ENCODE data around the gene RANBP1. TPM values are rescaled to one million over a fixed set of nuclear protein-coding genes. Genes with fewer than 3 reads are reported as not detected.

Gene RANBP1
- total and polyA plus RNA-seq, 2 donors (not counting 1 experiment from before 2014, with no cell fraction given), result 67.0 to 77.6 TPM

GRCh38 chr22:20099099-20099711, 16.7 kb upstream of the RANBP1 start:
- no peaks in the 10 kb centered on the region for H3K27me3 Mint-ChIP-seq
- Histone ChIP-seq H3K9me3 (ENCODE audit: control extremely low read depth in 1 of 3, control insufficient read depth in 2 of 3, insufficient read depth in 1 of 3, low read length in 2 of 3) (no peaks in the 10 kb centered on the region), H3K27ac (ENCODE audit: low read length in 2 of 2) (no peak overlapping the region), H3K79me2 (ENCODE audit: control insufficient read depth, insufficient read depth, low read length) (no peaks in the 10 kb centered on the region), H3K4me3 (ENCODE audit: control extremely low read depth in 1 of 5, extremely low read depth in 1 of 5, insufficient read depth in 1 of 5, low read depth in 2 of 5, low read length in 4 of 5) (no peak overlapping the region), H3K27me3 (replicated peaks in 1 of 4; ENCODE audit: control extremely low read depth in 1 of 4, control insufficient read depth in 3 of 4, insufficient read depth in 4 of 4, low read length in 3 of 4) (no peaks in the 10 kb centered on the region), H3K4me1 (ENCODE audit: control insufficient read depth in 2 of 2, insufficient read depth in 2 of 2, low read length in 2 of 2) (no peaks in the 10 kb centered on the region), H3K36me3 (replicated peaks in 1 of 2; ENCODE audit: control extremely low read depth in 1 of 2, control insufficient read depth in 1 of 2, extremely low read depth in 1 of 2, insufficient read depth in 2 of 2, low read length in 1 of 2) (peaks cover 2 to 27% of the 10 kb centered on the region in 2 experiments), H2AFZ (ENCODE audit: insufficient read depth, low read depth, low read length, poor library complexity, severe bottlenecking) (no peak overlapping the region), H3K9ac (ENCODE audit: low read length) (no peak overlapping the region), H3K4me2 (replicated peaks; ENCODE audit: low read depth, low read length, poor library complexity, severe bottlenecking) (no peak overlapping the region), H4K20me1 (ENCODE audit: control insufficient read depth, insufficient read depth, low read length, poor library complexity, severe bottlenecking) (no peaks in the 10 kb centered on the region)
- WGBS (ENCODE audit: insufficient coverage), result 97% methylated on average over 6 of the region's 6 CpGs
- H3K4me1 Mint-ChIP-seq, result peaks cover 5% of the 10 kb centered on the region
- H3K27ac Mint-ChIP-seq, result no peak overlapping the region
- CTCF ChIA-PET, result no interaction called here
- POLR2A ChIA-PET, result no interaction called here
- TF ChIP-seq CTCF (IDR thresholded peaks at IDR 0.05), result no peak
- TF ChIP-seq EZH2 (IDR thresholded peaks at IDR 0.05; ENCODE audit: borderline replicate concordance, insufficient read depth, low read depth, low read length, poor library complexity, severe bottlenecking), result no peak
- no peaks in the 10 kb centered on the region for H3K9me3 Mint-ChIP-seq (ENCODE audit: insufficient read depth)
- no peak overlapping the region for H3K4me3 Mint-ChIP-seq
- no peak for DNase-seq
- no peak for ATAC-seq (ENCODE audit: low read depth)
- intact Hi-C loops (cut with micrococcal nuclease), result no loop called here

GRCh38 chr22:20101638-20102037, 14.3 kb upstream of the RANBP1 start:
- intact Hi-C loops (cut with micrococcal nuclease), result no loop called here
- peaks cover 2 to 19% of the 10 kb centered on the region in 2 experiments for H3K36me3 ChIP-seq (replicated peaks in 1 of 2; ENCODE audit: control extremely low read depth in 1 of 2, control insufficient read depth in 1 of 2, extremely low read depth in 1 of 2, insufficient read depth in 2 of 2, low read length in 1 of 2)
- H3K4me3 Mint-ChIP-seq, result no peak overlapping the region
- H4K20me1 ChIP-seq (ENCODE audit: control insufficient read depth, insufficient read depth, low read length, poor library complexity, severe bottlenecking), result no peaks in the 10 kb centered on the region
- no peak overlapping the region for H3K4me3 ChIP-seq (ENCODE audit: control extremely low read depth in 1 of 5, extremely low read depth in 1 of 5, insufficient read depth in 1 of 5, low read depth in 2 of 5, low read length in 4 of 5)
- ChIA-PET CTCF (no interaction called here), POLR2A (no interaction called here)
- no peaks in the 10 kb centered on the region for H3K27me3 ChIP-seq (replicated peaks in 1 of 4; ENCODE audit: control extremely low read depth in 1 of 4, control insufficient read depth in 3 of 4, insufficient read depth in 4 of 4, low read length in 3 of 4)
- H3K9ac ChIP-seq (ENCODE audit: low read length), result no peak overlapping the region
- no peak overlapping the region for H2AFZ ChIP-seq (ENCODE audit: insufficient read depth, low read depth, low read length, poor library complexity, severe bottlenecking)
- H3K27me3 Mint-ChIP-seq, result no peaks in the 10 kb centered on the region
- DNase-seq (no peak), ATAC-seq (ENCODE audit: low read depth) (no peak)
- 67% methylated on average over 7 of the region's 8 CpGs for WGBS (ENCODE audit: insufficient coverage)
- peaks cover 5% of the 10 kb centered on the region for H3K4me1 Mint-ChIP-seq
- no peaks in the 10 kb centered on the region for H3K79me2 ChIP-seq (ENCODE audit: control insufficient read depth, insufficient read depth, low read length)
- no peak overlapping the region for H3K27ac ChIP-seq (ENCODE audit: low read length in 2 of 2)
- no peaks in the 10 kb centered on the region for H3K9me3 ChIP-seq (ENCODE audit: control extremely low read depth in 1 of 3, control insufficient read depth in 2 of 3, insufficient read depth in 1 of 3, low read length in 2 of 3)
- H3K9me3 Mint-ChIP-seq (ENCODE audit: insufficient read depth), result no peaks in the 10 kb centered on the region
- H3K4me1 ChIP-seq (ENCODE audit: control insufficient read depth in 2 of 2, insufficient read depth in 2 of 2, low read length in 2 of 2), result no peaks in the 10 kb centered on the region
- TF ChIP-seq CTCF (IDR thresholded peaks at IDR 0.05), result no peak
- TF ChIP-seq EZH2 (IDR thresholded peaks at IDR 0.05; ENCODE audit: borderline replicate concordance, insufficient read depth, low read depth, low read length, poor library complexity, severe bottlenecking), result no peak
- no peak overlapping the region for H3K4me2 ChIP-seq (replicated peaks; ENCODE audit: low read depth, low read length, poor library complexity, severe bottlenecking)
- H3K27ac Mint-ChIP-seq, result no peak overlapping the region
